Stimulated activated CD8-positive, alpha-beta memory T cell treated with anti-CD3 and anti-CD28 coated beads, Interleukin-4, amount 100 ng/mL, for 1 hour (primary cell): Measurements from ENCODE around the gene PARP4.
"Not testable (repeated sequence)": the region's sequence is repeated elsewhere in the genome, so short reads cannot be mapped to it uniquely, and the experiment has no call there.

Source experiments
- DNase-seq, 2 donors: peaks; one replicate each; pipeline ENCODE4 v3.0.0-alpha.2; 2020; ENCODE audit warnings: low read depth in 2 of 2, low spot score in 1 of 2

PARP4 gene

GRCh38 chr13:24452044-24452443 lies 60.5 kb downstream of the PARP4 start:
- no peak for DNase-seq

DNA sequence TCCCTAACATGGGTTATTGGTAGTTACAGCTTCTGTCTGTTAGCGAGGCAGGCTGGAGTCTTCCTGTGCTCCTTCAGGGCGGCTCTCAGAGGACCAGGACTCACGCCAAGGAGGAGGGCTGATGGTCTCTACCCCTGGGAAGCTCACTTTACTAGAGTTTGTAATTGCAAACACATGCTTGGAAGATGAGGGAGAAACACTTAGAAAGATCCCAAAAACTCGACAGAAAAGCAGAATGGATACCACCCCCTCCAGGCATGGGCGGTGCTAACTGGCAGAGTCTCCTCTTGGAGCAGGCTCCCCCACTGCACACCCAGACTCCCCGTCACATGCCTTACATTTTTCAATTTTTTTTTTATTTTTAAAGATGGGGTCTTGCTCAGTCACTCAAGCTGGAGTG lies 62.0 kb downstream of the PARP4 start:
- no peak for DNase-seq

DNA sequence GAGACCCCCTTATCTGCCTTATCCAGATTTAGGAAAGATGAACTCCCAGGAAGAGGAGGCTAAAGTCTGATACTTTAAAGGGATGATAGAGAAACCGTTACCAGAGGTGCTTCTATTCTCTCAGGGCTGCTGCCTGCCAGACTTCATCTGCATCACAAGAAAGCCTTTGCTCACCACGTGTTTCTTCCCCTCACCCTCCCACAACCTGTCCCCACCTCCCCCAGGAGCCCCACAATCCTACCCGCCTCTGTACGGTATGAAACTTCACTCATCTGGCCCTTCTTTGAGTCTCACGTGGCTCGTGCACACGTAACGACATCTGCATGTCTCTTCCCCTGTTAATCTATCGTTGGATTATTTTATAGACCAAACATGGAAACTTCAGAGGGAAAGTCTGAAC lies 67.7 kb downstream of the PARP4 start:
- not testable (repeated sequence) for DNase-seq

GRCh38 chr13:24443366-24443765 lies 69.2 kb downstream of the PARP4 start:
- no peak for DNase-seq

- not testable (repeated sequence) for DNase-seq
These were observed 86.5 kb downstream of the PARP4 start for GRCh38 chr13:24426045-24426444.

GRCh38 chr13:24419668-24420067 lies 92.9 kb downstream of the PARP4 start:
- DNase-seq = not testable (repeated sequence)

DNA sequence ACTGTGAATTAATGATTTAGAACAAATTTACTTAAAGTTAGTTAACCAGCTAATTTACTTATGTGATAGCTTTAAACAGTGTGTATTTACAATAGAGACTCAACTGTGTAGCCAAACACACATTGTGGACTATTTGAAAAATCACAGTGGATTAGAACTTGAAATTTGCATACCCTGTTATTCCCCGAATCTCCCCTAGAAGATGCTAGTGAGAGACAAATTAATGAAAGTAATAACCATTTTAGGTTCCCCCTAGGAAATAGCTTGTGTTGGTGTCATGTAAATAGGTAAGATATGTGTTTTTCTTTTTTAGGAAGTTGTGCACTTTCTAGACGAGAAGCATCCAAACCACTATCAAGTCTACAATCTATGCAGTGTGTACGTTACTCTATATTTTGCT lies 104.7 kb downstream of the PARP4 start:
- DNase-seq = no peak

DNA sequence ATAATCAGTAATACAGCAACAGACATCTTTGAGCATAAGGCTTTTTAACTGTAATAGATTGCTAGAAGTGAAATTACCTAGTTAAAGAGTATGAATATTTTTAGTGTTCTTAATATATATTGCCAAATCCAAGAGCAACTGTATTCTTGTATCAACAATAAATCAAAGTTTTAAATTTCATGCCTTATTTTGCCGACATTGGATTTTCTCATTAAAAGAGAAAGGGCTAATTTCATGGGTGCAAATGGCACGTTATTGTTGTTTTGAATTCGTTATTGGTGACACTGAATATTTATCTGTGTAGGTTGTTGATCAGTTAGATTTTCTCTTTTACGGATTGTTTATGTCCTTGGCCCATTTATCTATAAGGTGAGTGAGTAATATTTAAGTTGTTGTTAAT lies 106.1 kb downstream of the PARP4 start:
- no peak for DNase-seq

DNA sequence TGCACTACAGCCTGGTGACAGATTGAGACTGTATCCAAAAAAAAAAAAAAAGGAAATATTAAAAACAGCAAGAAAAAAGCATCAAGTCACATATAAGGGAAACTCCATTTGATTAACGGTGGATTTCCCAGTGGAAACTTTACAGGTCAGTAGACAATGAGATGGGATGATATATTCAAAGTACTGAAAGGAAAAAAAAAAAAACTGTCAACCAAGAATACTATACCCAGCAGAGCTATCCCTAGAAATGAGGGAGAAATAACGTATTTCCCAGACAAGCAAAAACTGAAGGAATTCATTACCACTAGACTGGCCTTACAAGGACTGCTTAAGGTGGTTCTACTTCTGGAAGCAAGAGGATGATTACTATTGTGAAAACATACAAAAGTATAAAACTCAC lies 115.8 kb downstream of the PARP4 start:
- no peak for DNase-seq

DNA sequence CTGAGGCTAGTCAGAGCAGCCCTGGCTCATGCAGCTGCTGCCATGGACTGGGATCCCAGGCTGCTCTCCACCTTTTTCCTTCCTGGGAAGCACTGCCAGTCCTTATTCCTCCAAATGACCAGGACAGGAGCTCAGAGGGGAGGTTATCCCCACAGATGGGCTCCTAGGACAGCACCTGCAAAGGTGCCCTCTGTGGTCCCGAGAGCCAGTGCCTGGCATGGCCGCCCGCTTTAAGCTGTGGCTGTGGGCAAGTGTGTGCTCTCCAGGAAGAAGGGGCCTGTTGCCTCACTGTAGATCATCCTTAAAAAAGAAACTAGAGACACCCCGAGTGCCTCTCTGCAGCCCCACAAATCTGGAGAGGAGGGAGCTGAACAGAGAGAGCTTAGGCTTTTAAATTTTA lies 119.6 kb downstream of the PARP4 start:
- DNase-seq = no peak

- not testable (repeated sequence) for DNase-seq
These were observed 120.6 kb downstream of the PARP4 start for GRCh38 chr13:24391771-24392683.

- DNase-seq = not testable (repeated sequence)
These were observed 121.8 kb downstream of the PARP4 start for GRCh38 chr13:24390795-24391194.

DNA sequence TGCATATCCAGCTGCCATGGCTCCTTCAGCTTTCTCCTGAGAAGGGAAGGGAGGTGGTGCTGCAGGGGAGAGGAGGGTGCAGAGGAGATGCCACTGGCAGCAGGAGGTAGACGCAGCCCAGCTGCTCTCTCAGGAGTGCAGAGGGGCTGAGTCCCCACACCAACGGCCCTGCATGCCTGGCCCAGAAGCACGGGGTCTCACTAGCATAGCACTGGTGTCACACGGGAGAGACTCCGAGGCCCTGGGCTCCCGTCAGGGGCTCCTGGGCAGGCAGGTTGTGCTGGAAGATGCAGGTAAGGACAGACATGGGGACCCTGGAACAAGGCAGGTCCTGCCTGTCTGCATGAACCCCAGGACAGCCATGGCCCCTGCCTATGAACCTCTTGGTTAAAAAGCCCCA lies 123.1 kb downstream of the PARP4 start:
- no peak for DNase-seq

GRCh38 chr13:24388743-24389142 lies 123.8 kb downstream of the PARP4 start:
- not testable (repeated sequence) for DNase-seq

DNA sequence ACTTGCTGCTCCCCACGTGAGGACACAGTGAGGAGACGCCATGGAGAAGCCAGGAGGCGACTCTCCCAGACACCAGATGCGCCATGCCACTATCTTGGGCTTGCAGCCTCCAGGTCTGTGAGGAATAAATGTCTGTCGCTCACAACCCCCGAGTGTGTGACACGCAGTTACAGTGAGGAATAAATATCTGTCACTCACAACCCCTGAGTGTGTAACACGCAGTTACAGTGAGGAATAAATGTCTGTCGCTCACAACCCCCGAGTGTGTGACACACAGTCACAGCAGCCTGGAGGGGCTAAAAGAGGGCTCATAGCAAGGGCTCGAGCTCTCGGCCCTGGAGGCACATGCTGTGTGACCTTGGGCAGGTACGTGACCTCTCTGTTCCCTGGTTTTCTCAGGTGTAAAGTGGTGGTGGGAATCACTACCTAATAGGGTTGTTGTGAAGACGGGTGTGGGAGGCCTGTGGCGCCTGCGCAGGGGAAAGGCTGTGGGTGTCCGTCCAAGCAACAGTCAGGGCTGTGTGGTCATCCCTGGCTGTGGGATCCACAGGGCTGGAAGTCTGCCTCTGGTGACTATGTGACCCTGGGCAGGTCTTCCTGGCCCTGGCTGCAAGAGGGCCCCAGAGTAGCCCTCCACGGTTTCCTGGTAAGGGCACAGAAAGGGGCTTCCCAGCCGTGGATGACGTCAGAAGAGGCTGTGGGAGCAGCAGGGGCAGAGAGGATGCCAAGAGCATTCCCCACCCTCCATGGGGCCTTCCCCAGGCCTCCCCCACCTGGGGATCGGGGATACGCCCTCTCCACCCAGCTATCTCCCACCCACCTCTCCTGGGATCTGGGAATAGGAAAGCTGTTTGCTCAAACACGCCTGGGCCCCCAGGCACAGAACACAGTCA lies 125.5 kb downstream of the PARP4 start:
- no peak for DNase-seq

DNA sequence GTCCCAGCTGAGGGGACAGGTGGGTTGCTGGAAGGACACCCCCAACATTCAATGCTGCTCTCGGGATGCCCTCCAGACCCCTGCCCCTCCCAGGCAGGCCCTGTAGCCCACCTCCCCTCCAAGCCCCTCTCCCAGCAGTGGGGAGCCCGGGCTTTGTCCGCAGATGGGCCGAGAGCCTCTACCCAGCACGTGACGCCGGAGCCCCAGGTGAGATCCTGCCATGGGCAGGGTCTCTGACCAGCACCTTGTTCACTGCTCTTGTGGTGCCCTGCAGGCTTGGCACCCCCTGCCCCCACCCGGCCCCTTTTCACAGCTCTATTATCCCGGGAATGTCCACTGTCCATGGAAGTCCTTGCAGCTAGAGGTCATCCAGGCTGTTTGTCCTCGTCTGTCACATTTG lies 126.7 kb downstream of the PARP4 start:
- DNase-seq = no peak

- not testable (repeated sequence) for DNase-seq
These were observed 127.6 kb downstream of the PARP4 start for GRCh38 chr13:24384946-24385345.

DNA sequence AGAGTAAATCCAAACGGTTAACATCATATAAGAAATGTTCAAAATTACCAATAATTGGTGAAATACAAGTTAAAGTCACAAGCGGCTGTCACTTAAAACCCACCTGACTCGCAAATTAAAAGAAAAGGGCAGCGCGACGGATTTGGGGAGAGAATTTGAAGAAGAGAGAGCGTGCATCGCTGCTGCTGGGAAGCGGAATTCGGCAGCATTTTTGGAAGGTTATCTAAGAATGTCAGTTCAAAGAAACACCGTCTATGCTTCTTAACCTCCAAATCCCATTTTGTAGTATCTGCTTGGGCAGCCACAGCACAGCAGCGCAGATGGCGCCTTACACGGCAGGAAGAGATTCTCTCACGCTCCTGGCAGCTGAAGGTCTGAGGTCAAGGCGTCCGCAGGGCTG lies 128.5 kb downstream of the PARP4 start:
- DNase-seq = not testable (repeated sequence)

GRCh38 chr13:24381541-24382265 lies 130.9 kb downstream of the PARP4 start:
- no peak for DNase-seq

- DNase-seq = not testable (repeated sequence)
These were observed 131.7 kb downstream of the PARP4 start for GRCh38 chr13:24380881-24381280.

DNA sequence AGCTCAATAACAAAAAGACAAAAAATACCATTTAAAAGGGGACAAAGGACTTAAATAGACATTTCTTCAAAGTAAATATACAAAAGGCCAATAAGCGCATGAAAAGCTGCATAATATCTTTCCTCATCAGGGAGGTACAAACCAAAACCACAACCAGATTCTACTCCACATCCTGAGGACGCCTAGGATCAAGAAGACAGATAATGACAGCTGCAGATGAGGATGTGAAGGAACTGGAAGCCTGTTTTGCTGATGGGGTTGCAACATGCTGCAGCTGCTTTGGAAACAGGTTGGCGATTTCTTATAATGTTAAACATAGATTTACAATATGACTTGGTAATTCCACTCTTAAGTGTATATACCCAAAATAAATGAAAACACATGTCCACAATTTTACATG lies 132.4 kb downstream of the PARP4 start:
- DNase-seq = not testable (repeated sequence)
